OCI-M2 (cell line): ENCODE measurements around the gene EXOC4.

Experiments
- DNase-seq: peaks from one replicate; lab custom pipeline; 2025; ENCODE audit not compliant: unreplicated experiment; lab: John Stamatoyannopoulos, UW

The EXOC4 gene

GRCh38 chr7:133564484-133564883, 311.6 kb downstream of the EXOC4 start:
- DNase-seq = no peak

DNA sequence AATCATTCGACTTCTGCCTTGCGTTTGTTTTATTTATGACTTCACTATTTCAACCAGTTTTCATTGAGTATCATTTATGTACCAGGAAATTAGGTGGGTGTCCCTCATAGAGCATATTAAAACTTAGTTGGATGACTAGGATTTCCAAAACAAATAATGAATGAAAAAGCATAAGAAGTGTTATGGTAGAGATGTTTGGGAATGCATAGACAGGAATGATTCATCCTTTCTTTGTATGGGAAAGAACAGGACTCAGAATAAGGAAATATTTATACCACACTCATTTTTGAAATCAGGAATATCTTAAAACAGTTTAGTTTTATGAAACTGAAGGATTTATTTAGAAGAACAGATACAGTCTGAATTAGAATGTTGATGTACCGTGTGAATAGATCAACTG, 315.7 kb downstream of the EXOC4 start:
- no peak for DNase-seq

DNA sequence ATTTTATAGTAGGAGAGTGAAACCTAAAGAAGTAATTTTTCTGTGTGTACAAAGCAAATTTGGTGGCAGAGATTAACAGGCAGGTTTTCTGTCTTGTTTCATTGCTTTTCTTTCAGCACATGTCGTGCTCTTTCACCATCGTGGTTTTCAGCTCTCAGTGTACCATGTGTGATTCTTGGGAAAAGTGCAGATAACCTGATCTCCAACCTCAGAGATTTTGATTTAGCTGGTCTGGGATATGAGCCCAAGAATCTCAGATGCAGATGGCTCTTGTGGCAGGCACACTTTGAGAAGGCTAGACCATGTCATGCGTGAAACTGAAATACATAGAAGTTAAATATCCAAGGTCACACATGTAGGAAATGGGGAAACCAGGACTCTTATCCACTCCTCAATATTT, 317.4 kb downstream of the EXOC4 start:
- DNase-seq = no peak

- no peak for DNase-seq
Measured at GRCh38 chr7:133571076-133571475, 318.2 kb downstream of the EXOC4 start.

DNA sequence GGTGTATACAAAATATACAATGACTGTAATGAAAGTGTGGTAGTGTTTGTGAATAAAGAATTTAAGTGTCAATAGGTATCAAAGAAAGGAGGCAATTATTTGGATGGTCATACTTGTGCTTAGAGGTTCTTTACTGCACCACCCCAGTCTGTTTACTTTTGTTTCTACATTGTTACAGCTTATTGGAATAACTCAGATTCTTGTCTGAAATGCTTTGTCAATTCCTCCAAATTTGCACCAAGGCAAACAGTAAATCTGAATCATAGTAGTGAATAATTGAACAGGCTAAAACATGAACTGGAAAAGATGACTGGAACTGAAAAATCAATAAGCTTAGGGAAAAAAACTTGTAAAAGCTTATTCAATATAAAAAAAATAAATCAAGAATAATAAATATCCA, 319.2 kb downstream of the EXOC4 start:
- DNase-seq = no peak

- no peak for DNase-seq
Measured at GRCh38 chr7:133572843-133573242, 320.0 kb downstream of the EXOC4 start.

- no peak for DNase-seq
Measured at GRCh38 chr7:133573554-133574265, 320.8 kb downstream of the EXOC4 start.

GRCh38 chr7:133575726-133576440, 323.0 kb downstream of the EXOC4 start:
- no peak for DNase-seq

DNA sequence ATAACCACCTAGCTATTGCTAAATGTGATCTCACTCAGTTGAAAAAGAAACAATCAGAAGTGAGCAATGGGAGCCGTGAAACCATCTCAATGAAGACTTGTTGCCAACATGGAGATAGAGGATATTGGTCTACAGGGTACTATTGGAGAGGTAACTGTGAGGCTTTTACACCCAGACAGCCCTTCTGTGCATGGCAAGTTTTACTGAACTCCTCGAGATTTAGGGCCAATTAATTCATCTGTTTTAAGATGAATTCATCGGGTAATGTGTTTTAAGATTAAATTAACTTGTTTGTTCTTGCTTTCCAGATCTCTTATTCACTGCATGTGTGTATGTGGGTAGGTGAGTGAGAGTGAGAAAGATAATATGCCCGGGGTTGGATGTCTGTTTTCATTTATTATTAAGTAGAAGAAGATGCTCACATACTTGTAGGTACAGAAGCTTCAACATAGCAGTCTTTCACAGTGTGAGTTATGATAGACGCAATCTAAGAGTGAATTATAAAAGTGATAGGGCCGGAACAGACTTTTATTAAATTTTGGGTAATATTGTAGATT, 323.8 kb downstream of the EXOC4 start:
- DNase-seq = no peak

GRCh38 chr7:133582766-133583523, 330.1 kb downstream of the EXOC4 start:
- DNase-seq = no peak

DNA sequence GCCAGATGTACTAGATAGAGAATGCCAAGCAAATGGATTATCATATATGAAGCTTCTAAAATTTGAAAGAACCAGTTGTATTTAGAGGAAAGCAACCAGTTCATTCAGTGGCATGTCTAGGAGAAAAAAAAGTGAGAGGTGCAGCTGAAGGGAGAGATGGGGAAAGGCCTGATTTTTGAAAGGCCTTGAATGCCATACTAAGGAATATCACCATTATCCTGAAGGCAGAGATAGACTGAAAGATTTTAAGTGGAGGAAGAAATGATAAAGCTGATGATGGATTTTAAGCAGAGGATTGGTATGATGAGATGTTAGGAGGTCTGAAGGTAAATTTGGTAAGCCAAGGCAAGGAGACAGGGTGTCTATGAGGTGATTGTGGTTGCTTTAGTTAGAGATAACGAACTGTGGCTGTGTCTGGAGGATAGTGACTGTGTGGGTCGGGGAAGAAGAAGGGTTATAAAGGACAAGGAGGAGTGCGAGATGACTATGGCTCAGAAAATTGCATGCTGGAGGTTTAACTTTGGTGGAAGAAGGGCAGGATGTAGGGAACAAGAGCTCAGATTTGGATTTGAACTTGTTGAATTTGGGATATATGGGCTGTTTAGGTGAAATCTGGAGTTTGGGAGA, 330.8 kb downstream of the EXOC4 start:
- no peak for DNase-seq

DNA sequence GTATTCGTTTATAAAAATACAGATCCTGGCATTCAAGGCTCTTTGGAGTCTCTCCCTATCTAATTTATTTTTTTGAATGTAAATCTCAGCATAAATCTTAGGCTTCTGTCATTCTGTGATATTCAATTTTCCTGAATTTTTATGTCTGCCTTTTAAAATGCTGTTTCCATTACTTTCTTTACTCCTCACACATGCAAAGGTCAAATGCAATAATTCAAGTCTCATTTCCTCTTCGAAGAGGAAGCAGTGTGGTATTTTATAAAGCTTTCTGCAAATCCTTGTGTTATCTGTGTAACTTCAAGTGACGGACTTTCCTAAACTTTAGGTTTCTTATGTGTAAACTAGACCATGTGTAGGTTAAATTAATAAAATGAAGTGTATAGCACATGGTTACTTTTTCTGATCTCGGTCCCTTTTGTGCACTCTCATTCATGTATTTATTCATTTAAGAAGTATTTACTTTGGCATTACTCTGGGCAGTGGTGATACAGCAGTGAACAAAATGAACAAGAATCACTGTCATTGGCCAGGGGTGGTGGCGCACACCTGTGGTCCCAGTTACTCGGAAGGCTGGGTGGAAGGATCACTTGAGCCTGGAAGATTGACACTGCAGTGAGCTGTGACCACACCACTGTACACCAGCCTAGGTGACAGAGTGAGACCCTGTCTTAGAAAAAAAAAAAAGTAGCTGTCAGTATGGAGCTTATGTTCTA, 332.2 kb downstream of the EXOC4 start:
- DNase-seq = no peak

- DNase-seq = no peak
Measured at GRCh38 chr7:133586253-133586652, 333.4 kb downstream of the EXOC4 start.

DNA sequence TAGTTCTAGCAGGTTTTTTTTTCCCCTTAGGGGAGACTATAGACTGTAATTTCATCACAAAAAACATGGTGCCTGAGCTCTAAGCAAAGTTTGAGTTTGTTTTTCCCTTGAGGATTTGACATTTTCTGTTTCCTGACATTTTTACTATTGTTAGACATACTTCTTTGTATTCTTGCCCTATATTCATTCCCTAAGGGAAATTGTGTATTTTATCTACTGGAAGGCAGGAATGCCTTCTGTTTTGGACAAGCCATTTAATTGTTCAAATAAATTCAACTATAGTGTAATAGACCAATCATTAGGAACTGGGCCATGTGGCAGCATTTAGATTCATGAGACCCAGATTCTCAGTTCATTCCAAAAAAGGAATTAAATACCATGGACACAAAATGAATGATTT, 335.0 kb downstream of the EXOC4 start:
- DNase-seq = no peak

DNA sequence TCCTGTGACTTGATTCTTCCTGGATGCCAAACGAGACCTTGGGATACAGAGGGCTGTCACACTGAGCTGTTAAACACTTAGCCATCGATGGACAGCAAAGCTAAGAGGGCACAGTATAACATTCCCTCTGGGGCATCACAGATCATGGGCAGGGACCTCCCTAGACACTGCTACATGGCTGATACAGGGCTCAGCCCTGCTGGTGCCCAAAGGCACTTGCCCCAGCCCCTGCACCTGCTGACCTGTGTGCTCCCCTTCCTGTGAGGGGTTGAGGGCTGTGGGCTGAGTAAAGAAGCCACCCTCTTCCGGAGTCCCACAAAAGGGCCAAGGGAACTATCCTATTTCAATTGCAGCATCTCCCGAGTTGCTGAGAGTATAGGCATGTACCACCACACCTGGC, 337.9 kb downstream of the EXOC4 start:
- no peak for DNase-seq

DNA sequence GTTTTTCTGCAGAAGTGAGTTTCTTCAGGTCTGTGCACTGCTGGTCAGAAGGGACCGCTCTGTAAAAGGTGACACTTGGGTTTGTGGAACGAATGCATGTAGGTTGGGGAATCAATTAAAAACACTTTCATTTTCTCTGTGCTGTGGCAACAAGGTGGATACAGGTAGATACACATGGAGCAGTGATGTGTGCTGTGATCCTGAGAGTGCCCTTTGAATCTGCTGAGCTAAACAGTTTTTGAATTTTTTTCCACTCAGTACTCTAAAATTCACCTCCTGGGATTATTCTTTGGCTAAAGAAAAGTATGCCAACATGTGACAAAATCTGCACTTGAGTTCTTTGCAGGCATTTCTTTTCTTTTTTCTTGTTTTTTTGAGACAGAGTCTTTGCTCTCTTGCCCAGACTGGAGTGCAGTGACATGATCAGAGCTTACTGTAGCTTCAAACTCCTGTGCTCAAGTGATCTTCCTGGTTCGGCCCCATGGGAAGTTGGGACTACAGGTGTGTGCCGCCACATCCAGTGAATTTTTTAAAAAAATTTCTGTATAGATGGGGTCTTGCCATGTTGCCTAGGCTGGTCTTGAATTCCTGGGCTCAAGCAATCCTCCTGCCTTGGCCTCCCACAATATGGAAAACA, 338.9 kb downstream of the EXOC4 start:
- DNase-seq = no peak

GRCh38 chr7:133593561-133593960, 340.7 kb downstream of the EXOC4 start:
- no peak for DNase-seq

DNA sequence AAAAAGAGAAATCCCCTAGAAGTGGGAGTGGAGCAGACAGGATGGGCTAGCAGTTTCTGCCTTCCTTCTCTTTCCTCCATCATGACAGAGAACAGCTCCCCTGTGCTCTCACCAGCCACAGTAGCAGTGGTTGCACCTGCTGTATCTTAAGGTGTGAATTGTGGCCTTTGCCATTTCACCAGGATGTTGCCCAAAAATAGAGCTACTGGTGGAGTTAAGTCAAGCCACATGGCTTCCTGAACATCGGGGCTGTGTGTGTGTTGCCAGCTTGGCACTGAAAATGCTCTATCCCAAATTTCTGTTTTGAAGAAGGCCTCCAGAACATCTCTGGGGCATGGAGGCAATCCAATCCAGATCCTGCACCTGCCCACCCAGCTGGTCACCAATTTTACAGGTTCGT, 348.7 kb downstream of the EXOC4 start:
- DNase-seq = no peak

DNA sequence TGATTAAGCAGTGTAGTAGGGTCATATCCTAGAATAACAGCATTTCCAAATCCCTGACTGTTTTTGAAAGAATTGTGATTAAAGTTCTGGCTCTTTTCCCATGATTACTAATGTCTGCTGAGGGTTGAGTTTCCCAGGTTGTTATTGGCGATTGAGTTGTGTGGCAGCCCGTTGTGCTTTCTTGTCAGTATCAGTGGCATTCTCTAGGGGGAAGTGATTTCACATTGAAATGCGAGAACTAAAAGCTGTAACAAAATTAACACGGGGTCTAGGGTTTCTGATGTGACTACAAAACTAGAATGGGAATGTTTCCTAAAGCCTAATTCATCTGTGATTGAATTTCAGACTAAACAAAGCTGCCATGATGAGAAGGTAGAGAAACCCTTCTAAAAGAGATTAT, 349.4 kb downstream of the EXOC4 start:
- no peak for DNase-seq

DNA sequence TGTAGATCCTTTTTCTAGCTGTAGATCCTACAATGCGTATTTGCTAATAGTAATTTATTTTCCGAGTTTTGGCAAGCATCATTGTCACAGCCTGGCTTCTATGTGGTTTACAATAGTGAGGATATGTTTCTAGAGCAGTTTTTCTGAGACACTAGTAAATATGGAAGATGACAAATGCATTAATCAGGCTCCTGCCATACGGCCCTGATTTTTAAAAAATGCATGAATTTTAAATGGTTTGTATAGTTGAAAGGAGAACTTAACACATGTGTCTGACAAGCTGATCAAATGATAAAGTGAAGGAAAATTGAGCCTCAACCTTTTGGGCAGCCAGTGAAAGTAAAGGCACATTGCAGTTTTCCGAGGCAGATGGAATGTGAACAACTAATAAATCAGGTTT, 354.1 kb downstream of the EXOC4 start:
- no peak for DNase-seq
